IPS-18c (cell line): Measurements from ENCODE around the gene IFI16.
"Not testable (repeated sequence)": the region's sequence is repeated elsewhere in the genome, so short reads cannot be mapped to it uniquely, and the experiment has no call there.

Experiments used
- H3K4me3 ChIP-seq: 2 replicates; pipeline ENCODE4 v1.7.0; 2013; ENCODE audit warnings: low read depth, mild to moderate bottlenecking, low read length, moderate library complexity; ENCODE audit not compliant: insufficient read depth
- H3K9me3 ChIP-seq: one replicate; pipeline ENCODE4 v1.6.1; 2013; ENCODE audit warnings: mild to moderate bottlenecking, low read length, moderate library complexity; ENCODE audit not compliant: control insufficient read depth, insufficient read depth

Gene IFI16

GRCh38 chr1:159030877-159031447, 21.3 kb downstream of the IFI16 start:
- no peaks in the 10 kb centered on the region for H3K9me3 ChIP-seq
- H3K4me3 ChIP-seq = no peak overlapping the region

- no peaks in the 10 kb centered on the region for H3K9me3 ChIP-seq
- no peak overlapping the region for H3K4me3 ChIP-seq
These were observed 30.5 kb downstream of the IFI16 start for GRCh38 chr1:159040206-159040605.

GRCh38 chr1:159040893-159041724, 31.4 kb downstream of the IFI16 start:
- no peak overlapping the region for H3K4me3 ChIP-seq
- no peaks in the 10 kb centered on the region for H3K9me3 ChIP-seq

GRCh38 chr1:159046486-159046885, 36.8 kb downstream of the IFI16 start:
- H3K4me3 ChIP-seq, H3K9me3 ChIP-seq: not testable (repeated sequence)

- Histone ChIP-seq H3K4me3 (no peak overlapping the region), H3K9me3 (no peaks in the 10 kb centered on the region)
These were observed 41.7 kb downstream of the IFI16 start for GRCh38 chr1:159051436-159051835.

GRCh38 chr1:159054427-159054826, 44.7 kb downstream of the IFI16 start:
- peaks cover 2% of the 10 kb centered on the region for H3K9me3 ChIP-seq
- H3K4me3 ChIP-seq = no peak overlapping the region

- H3K9me3 ChIP-seq = peaks cover 2% of the 10 kb centered on the region
- no peak overlapping the region for H3K4me3 ChIP-seq
These were observed 45.5 kb downstream of the IFI16 start for GRCh38 chr1:159055181-159055641.

GRCh38 chr1:159056069-159056698, 46.5 kb downstream of the IFI16 start:
- no peak overlapping the region; the same call in 1 of the 2 replicates for H3K4me3 ChIP-seq
- H3K9me3 ChIP-seq = peaks cover 2% of the 10 kb centered on the region

- Histone ChIP-seq H3K4me3 (no peak overlapping the region), H3K9me3 (peaks cover 2% of the 10 kb centered on the region)
These were observed 49.0 kb downstream of the IFI16 start for GRCh38 chr1:159058751-159059150.

- Histone ChIP-seq H3K9me3 (no peaks in the 10 kb centered on the region), H3K4me3 (no peak overlapping the region)
These were observed 55.4 kb downstream of the IFI16 start for GRCh38 chr1:159065106-159065505.

GRCh38 chr1:159066108-159066507, 56.4 kb downstream of the IFI16 start:
- H3K9me3 ChIP-seq = no peaks in the 10 kb centered on the region
- H3K4me3 ChIP-seq = no peak overlapping the region

GRCh38 chr1:159067699-159068621, 58.3 kb downstream of the IFI16 start:
- Histone ChIP-seq H3K9me3 (no peaks in the 10 kb centered on the region), H3K4me3 (no peak overlapping the region)

GRCh38 chr1:159068886-159069285, 59.2 kb downstream of the IFI16 start:
- Histone ChIP-seq H3K4me3 (no peak overlapping the region), H3K9me3 (no peaks in the 10 kb centered on the region)

- no peaks in the 10 kb centered on the region for H3K9me3 ChIP-seq
- no peak overlapping the region for H3K4me3 ChIP-seq
These were observed 62.4 kb downstream of the IFI16 start for GRCh38 chr1:159071970-159072582.

GRCh38 chr1:159076438-159077119, 66.9 kb downstream of the IFI16 start, which contains the start of gene AIM2:
AIM2 (minus strand) TSS chr1:159076766; CDS start chr1:159073499, 3,267 bp downstream.
- Histone ChIP-seq H3K4me3 (no peak within 1 kb of the TSS), H3K9me3 (no peaks in the 10 kb centered on the region)
